Transverse colon (tissue), 4 donors: Measurements from ENCODE around the gene RHEX.

Experiments used
- POLR2A ChIP-seq: fragments of 450-650 bp; IDR thresholded peaks from one replicate; pipeline ENCODE4 v1.6.1; 2016; ENCODE audit warnings: antibody characterized with exemption, mild to moderate bottlenecking, moderate library complexity
- POLR2AphosphoS5 ChIP-seq, 3 donors: sonication (generic); formaldehyde crosslinking; IDR thresholded peaks; one replicate each; pipeline ENCODE4 v1.6.1; 2016; ENCODE audit warnings: antibody characterized with exemption in 3 of 3
- TF ChIP-seq, protein P1 (sequence below), 5 experiments: fragments of 200-600 bp in 3 of 5; fragments of 450-650 bp in 2 of 5; sonication (generic) in 3 of 5; IDR thresholded peaks; 1 replicate in 2 of 5; 2 replicates in 3 of 5; pipeline ENCODE4 v1.5.1; 2016 to 2017; ENCODE audit warnings: antibody characterized with exemption in 5 of 5, inconsistent platforms in 3 of 5, mild to moderate bottlenecking in 2 of 5, moderate library complexity in 1 of 5

DNA sequence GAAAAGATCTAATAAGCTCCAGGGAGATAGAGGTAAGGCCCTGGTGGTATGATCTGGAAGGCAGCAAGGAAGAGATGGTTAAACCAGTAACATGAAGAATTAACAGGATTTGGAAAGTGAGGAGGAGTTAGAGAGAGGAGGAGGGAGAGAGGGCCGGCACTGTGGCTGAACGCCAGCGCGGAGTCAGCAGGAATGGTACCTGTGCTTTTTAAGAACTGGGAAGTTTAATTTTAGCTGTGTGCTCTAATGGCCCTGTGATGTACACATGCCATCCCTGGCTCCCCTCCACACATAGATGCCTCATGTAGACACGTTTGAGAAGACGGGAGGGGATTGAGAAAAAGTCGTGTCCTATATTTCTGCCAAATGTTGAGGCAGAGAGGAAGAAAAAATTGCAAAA is 78.1 kb downstream of the RHEX start:
- TF ChIP-seq, protein P1, sequence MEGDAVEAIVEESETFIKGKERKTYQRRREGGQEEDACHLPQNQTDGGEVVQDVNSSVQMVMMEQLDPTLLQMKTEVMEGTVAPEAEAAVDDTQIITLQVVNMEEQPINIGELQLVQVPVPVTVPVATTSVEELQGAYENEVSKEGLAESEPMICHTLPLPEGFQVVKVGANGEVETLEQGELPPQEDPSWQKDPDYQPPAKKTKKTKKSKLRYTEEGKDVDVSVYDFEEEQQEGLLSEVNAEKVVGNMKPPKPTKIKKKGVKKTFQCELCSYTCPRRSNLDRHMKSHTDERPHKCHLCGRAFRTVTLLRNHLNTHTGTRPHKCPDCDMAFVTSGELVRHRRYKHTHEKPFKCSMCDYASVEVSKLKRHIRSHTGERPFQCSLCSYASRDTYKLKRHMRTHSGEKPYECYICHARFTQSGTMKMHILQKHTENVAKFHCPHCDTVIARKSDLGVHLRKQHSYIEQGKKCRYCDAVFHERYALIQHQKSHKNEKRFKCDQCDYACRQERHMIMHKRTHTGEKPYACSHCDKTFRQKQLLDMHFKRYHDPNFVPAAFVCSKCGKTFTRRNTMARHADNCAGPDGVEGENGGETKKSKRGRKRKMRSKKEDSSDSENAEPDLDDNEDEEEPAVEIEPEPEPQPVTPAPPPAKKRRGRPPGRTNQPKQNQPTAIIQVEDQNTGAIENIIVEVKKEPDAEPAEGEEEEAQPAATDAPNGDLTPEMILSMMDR (IDR thresholded peaks at IDR 0.05): no peak
- TF ChIP-seq POLR2AphosphoS5 (IDR thresholded peaks at IDR 0.05) (no peak), POLR2A (no peak)
